ENCODE measurements around the gene HSPA4. TPM values are rescaled to one million over a fixed set of nuclear protein-coding genes. Genes with fewer than 3 reads are reported as not detected.

HSPA4 gene
- total and polyA plus RNA-seq, 2 of the 4 experiments (the other 2 are of a cell fraction): 34.9 to 120 TPM

DNA sequence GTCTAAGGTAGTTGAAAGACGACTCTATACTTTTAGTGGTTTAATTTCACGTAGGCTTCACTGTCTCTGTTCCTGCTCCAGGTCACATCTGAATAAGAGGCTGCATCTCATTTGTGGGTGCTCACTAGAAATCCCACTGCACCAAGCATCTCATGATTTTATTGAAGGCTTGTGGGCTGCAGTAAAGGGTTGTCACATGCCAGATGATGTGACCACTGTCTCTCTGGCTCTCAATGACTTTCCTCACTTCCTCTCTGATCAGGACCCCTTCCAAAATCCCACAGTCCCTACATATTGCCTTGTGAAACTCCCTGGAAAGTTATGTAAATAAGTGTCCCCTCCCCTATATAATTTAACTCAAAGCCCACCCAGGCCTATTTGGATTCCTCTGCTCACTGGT is 16.6 kb upstream of the HSPA4 start:
- CTCF ChIA-PET: interaction anchor here (0.7 kb wide), 1 partner anchor 1361 kb away, joined by 5 read pairs; no protein-coding TSS in a partner anchor
- Histone ChIP-seq H3K4me2 (ENCODE audit: low read depth, low read length) (no peak overlapping the region), H3K9ac (ENCODE audit: low read depth, low read length) (no peak overlapping the region), H3K4ac (ENCODE audit: low read depth, low read length) (no peak overlapping the region), H3K9me3 (ENCODE audit: control insufficient read depth, insufficient read depth, low read length) (no peaks in the 10 kb centered on the region), H4K20me1 (ENCODE audit: insufficient read depth, low read length) (no peaks in the 10 kb centered on the region), H3K4me3 (ENCODE audit: insufficient read depth, low read depth, low read length) (no peak overlapping the region), H3K56ac (ENCODE audit: extremely low read depth, insufficient read depth, low read length) (no peak overlapping the region), H3K14ac (replicated peaks; ENCODE audit: low read depth, low read length) (no peak overlapping the region), H4K8ac (ENCODE audit: low read depth in 2 of 2, low read length in 2 of 2) (no peak overlapping the region), H2AK9ac (replicated peaks; ENCODE audit: low read depth, low read length, poor library complexity) (no peak overlapping the region), H3K18ac (ENCODE audit: low read depth, low read length) (no peak overlapping the region), H2BK20ac (ENCODE audit: low read depth, low read length) (no peak overlapping the region), H3K9me1 (ENCODE audit: insufficient read depth, low read length) (no peaks in the 10 kb centered on the region), H2AFZ (replicated peaks; ENCODE audit: low read length, poor library complexity) (no peak overlapping the region), H3K79me1 (ENCODE audit: low read depth in 1 of 2, low read length in 2 of 2) (no peaks in the 10 kb centered on the region), H3K27ac (ENCODE audit: insufficient read depth, low read length) (no peak overlapping the region), H3K4me1 (ENCODE audit: control insufficient read depth, insufficient read depth, low read length) (no peaks in the 10 kb centered on the region), H3K27me3 (ENCODE audit: control insufficient read depth, insufficient read depth, low read length) (no peaks in the 10 kb centered on the region), H2BK5ac (ENCODE audit: low read depth, low read length, poor library complexity, severe bottlenecking) (no peak overlapping the region), H2AK5ac (ENCODE audit: low read depth, low read length) (no peak overlapping the region), H4K91ac (ENCODE audit: insufficient read depth, low read depth, low read length) (no peak overlapping the region), H2BK15ac (ENCODE audit: low read depth, low read length) (no peak overlapping the region; the same call in 2 of the 3 replicates), H3K36me3 (ENCODE audit: control insufficient read depth, insufficient read depth, low read length) (no peaks in the 10 kb centered on the region), H2BK120ac (ENCODE audit: low read depth, low read length) (no peak overlapping the region), H3K23ac (ENCODE audit: low read depth, low read length) (no peak overlapping the region), H4K5ac (ENCODE audit: low read depth, low read length) (no peak overlapping the region)
- in situ Hi-C loops (cut with MboI; ENCODE audit: low sequenced_read_pairs) (no loop called here), dilution Hi-C loops (cut with HindIII; ENCODE audit: low sequenced_read_pairs, unreplicated experiment) (no loop called here), intact Hi-C loops (cut with micrococcal nuclease) (no loop called here)
- TF ChIP-seq POLR2A (IDR thresholded peaks at IDR 0.05; ENCODE audit: low read depth, low read length) (no peak), SMC3 (IDR thresholded peaks at IDR 0.05; ENCODE audit: low read depth, low read length) (no peak), MXI1 (IDR thresholded peaks at IDR 0.05; ENCODE audit: borderline replicate concordance, low read depth, low read length) (no peak), NFE2L2 (IDR thresholded peaks at IDR 0.05; ENCODE audit: low read depth, low read length) (no peak), MAZ (IDR thresholded peaks at IDR 0.05; ENCODE audit: borderline replicate concordance, low read depth, low read length) (no peak), FOS (IDR thresholded peaks at IDR 0.05; ENCODE audit: low read depth, low read length) (no peak), RCOR1 (IDR thresholded peaks at IDR 0.05; ENCODE audit: insufficient replicate concordance, low read length) (no peak), MAFK (IDR thresholded peaks at IDR 0.05; ENCODE audit: low read depth, low read length) (no peak), CHD1 (IDR thresholded peaks at IDR 0.05; ENCODE audit: low read depth, low read length) (no peak), BHLHE40 (IDR thresholded peaks at IDR 0.05; ENCODE audit: low read depth, low read length) (no peak), CEBPB (IDR thresholded peaks at IDR 0.05; ENCODE audit: low read depth, low read length) (no peak), RFX5 (IDR thresholded peaks at IDR 0.05; ENCODE audit: low read depth, low read length) (no peak), RAD21 (IDR thresholded peaks at IDR 0.05; ENCODE audit: low read length) (no peak)
- TF ChIP-seq, protein P1, sequence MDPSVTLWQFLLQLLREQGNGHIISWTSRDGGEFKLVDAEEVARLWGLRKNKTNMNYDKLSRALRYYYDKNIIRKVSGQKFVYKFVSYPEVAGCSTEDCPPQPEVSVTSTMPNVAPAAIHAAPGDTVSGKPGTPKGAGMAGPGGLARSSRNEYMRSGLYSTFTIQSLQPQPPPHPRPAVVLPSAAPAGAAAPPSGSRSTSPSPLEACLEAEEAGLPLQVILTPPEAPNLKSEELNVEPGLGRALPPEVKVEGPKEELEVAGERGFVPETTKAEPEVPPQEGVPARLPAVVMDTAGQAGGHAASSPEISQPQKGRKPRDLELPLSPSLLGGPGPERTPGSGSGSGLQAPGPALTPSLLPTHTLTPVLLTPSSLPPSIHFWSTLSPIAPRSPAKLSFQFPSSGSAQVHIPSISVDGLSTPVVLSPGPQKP (IDR thresholded peaks at IDR 0.05; ENCODE audit: borderline replicate concordance, low read depth, low read length): no peak
- TF ChIP-seq, protein P2, sequence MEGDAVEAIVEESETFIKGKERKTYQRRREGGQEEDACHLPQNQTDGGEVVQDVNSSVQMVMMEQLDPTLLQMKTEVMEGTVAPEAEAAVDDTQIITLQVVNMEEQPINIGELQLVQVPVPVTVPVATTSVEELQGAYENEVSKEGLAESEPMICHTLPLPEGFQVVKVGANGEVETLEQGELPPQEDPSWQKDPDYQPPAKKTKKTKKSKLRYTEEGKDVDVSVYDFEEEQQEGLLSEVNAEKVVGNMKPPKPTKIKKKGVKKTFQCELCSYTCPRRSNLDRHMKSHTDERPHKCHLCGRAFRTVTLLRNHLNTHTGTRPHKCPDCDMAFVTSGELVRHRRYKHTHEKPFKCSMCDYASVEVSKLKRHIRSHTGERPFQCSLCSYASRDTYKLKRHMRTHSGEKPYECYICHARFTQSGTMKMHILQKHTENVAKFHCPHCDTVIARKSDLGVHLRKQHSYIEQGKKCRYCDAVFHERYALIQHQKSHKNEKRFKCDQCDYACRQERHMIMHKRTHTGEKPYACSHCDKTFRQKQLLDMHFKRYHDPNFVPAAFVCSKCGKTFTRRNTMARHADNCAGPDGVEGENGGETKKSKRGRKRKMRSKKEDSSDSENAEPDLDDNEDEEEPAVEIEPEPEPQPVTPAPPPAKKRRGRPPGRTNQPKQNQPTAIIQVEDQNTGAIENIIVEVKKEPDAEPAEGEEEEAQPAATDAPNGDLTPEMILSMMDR (conservative IDR thresholded peaks at IDR 0.05; ENCODE audit: low read depth, low read length): no peak
- TF ChIP-seq, protein P3, sequence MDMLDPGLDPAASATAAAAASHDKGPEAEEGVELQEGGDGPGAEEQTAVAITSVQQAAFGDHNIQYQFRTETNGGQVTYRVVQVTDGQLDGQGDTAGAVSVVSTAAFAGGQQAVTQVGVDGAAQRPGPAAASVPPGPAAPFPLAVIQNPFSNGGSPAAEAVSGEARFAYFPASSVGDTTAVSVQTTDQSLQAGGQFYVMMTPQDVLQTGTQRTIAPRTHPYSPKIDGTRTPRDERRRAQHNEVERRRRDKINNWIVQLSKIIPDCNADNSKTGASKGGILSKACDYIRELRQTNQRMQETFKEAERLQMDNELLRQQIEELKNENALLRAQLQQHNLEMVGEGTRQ (IDR thresholded peaks at IDR 0.05; ENCODE audit: low read depth, low read length): no peak
- no peak for ATAC-seq (ENCODE audit: low read depth)
- BruUV-seq (replicated peaks): no TSS peak
- POLR2A ChIA-PET (ENCODE audit: unreplicated experiment): no interaction called here
- WGBS, 2 experiments (ENCODE audit: extremely low coverage in 2 of 2, insufficient read length in 1 of 2): no CpG with 5 or more reads among the region's 2 CpGs
- no peak for DNase-seq
